ENCODE measurements around the gene DAGLA.

GRCh38 chr11:61773356-61773755, 93.2 kb downstream of the DAGLA start:
- TF ChIP-seq CTCF (IDR thresholded peaks at IDR 0.05 in 8 of 11, conservative IDR thresholded peaks at IDR 0.05 in 3 of 11) (no peak), POLR2A (IDR thresholded peaks at IDR 0.05) (no peak)
